GM23248 (cell line): ENCODE data around the gene SUN1. TPM values are rescaled to one million over a fixed set of nuclear protein-coding genes. Genes with fewer than 3 reads are reported as not detected.

Source experiments
- DNase-seq: peaks from one replicate; pipeline ENCODE4 v3.0.0-alpha.2; 2015
- H2AFZ ChIP-seq: fragments of 200-600 bp; sonication (generic); 2 replicates; pipeline ENCODE4 v1.6.1; 2016; ENCODE audit warnings: antibody characterized with exemption
- H3F3A ChIP-seq: fragments of 200-600 bp; sonication (generic); 2 replicates; pipeline ENCODE4 v1.6.1; 2016; ENCODE audit warnings: mild to moderate bottlenecking, antibody characterized with exemption, mixed run types; ENCODE audit not compliant: insufficient read depth
- H3K27ac ChIP-seq: fragments of 200-600 bp; sonication (generic); 2 replicates; pipeline ENCODE4 v1.5.1; 2016; ENCODE audit warnings: mild to moderate bottlenecking
- H3K27me3 ChIP-seq: fragments of 200-600 bp; sonication (generic); replicated peaks from 2 replicates; pipeline ENCODE4 v1.6.1; 2016; ENCODE audit warnings: mild to moderate bottlenecking; ENCODE audit not compliant: insufficient read depth
- H3K36me3 ChIP-seq: fragments of 200-600 bp; sonication (generic); 2 replicates; pipeline ENCODE4 v1.6.1; 2016; ENCODE audit warnings: low read depth, mild to moderate bottlenecking
- H3K4me1 ChIP-seq: fragments of 200-600 bp; sonication (generic); 2 replicates; pipeline ENCODE4 v1.6.1; 2016; ENCODE audit warnings: mild to moderate bottlenecking; ENCODE audit not compliant: insufficient read depth
- H3K4me2 ChIP-seq: fragments of 200-600 bp; sonication (generic); one replicate; pipeline ENCODE4 v1.6.1; 2016; ENCODE audit warnings: mild to moderate bottlenecking; ENCODE audit not compliant: unreplicated experiment
- H3K4me3 ChIP-seq: fragments of 200-600 bp; sonication (generic); 2 replicates; pipeline ENCODE4 v1.5.1; 2016; ENCODE audit warnings: mild to moderate bottlenecking
- H3K79me2 ChIP-seq: fragments of 200-600 bp; sonication (generic); 2 replicates; pipeline ENCODE4 v1.6.1; 2016; ENCODE audit warnings: mild to moderate bottlenecking; ENCODE audit not compliant: insufficient read depth
- H3K9ac ChIP-seq: fragments of 200-600 bp; sonication (generic); 2 replicates; pipeline ENCODE4 v1.6.1; 2016; ENCODE audit warnings: mild to moderate bottlenecking
- H3K9me2 ChIP-seq: fragments of 200-600 bp; sonication (generic); 2 replicates; pipeline ENCODE4 v1.6.1; 2016; ENCODE audit warnings: mixed run types, mild to moderate bottlenecking, moderate library complexity; ENCODE audit not compliant: insufficient read depth
- H3K9me3 ChIP-seq: fragments of 200-600 bp; sonication (generic); one replicate; pipeline ENCODE4 v1.6.1; 2017; ENCODE audit warnings: low read depth
- H4K20me1 ChIP-seq: fragments of 200-600 bp; sonication (generic); 2 replicates; pipeline ENCODE4 v1.6.0; 2016; ENCODE audit not compliant: insufficient read depth
- EZH2 ChIP-seq: fragments of 200-600 bp; sonication (generic); IDR thresholded peaks from 2 replicates; pipeline ENCODE4 v1.6.1; 2018; ENCODE audit warnings: antibody characterized with exemption, mild to moderate bottlenecking; ENCODE audit not compliant: insufficient read depth, poor library complexity, severe bottlenecking
- EZH2phosphoT487 ChIP-seq: fragments of 200-600 bp; sonication (generic); IDR thresholded peaks from 2 replicates; pipeline ENCODE4 v1.6.1; 2018; ENCODE audit warnings: antibody characterized with exemption, moderate library complexity, mild to moderate bottlenecking, low read depth; ENCODE audit not compliant: insufficient read depth
- WGBS, 2 experiments: methylation state at CpG; one replicate each; pipeline ENCODE4 v1.1.6; 2015 to 2017; ENCODE audit warnings: low lambda C conversion rate in 2 of 2, low coverage in 1 of 2; ENCODE audit errors: missing lambda C conversion rate in 2 of 2; 5-methylcytosine and 5-hydroxymethylcytosine counted together
- in situ Hi-C: fragments of 300-500 bp; cut with MboI; formaldehyde crosslinking; loops from 2 replicates; pipeline ENCODE4 v1.15.0; 2020
- polyA plus RNA-seq: library from polyadenylated mRNA; unstranded; fragments of >200 nt; fragmentation: Nextera tagmentation; extraction: Ambion mirVana; gene quantifications from 2 replicates; pipeline ENCODE4 v1.2.1, GENCODE V29; 2016
- total RNA-seq: library from RNA; depleted of rRNA; stranded (reverse); fragments of >200 nt; shearing (Covaris generic); gene quantifications from 2 replicates; pipeline ENCODE4 v1.2.3, GENCODE V29; 2014

Gene SUN1
- total and polyA plus RNA-seq, 2 experiments from 2014 or later, result 74.0 to 104 TPM

DNA sequence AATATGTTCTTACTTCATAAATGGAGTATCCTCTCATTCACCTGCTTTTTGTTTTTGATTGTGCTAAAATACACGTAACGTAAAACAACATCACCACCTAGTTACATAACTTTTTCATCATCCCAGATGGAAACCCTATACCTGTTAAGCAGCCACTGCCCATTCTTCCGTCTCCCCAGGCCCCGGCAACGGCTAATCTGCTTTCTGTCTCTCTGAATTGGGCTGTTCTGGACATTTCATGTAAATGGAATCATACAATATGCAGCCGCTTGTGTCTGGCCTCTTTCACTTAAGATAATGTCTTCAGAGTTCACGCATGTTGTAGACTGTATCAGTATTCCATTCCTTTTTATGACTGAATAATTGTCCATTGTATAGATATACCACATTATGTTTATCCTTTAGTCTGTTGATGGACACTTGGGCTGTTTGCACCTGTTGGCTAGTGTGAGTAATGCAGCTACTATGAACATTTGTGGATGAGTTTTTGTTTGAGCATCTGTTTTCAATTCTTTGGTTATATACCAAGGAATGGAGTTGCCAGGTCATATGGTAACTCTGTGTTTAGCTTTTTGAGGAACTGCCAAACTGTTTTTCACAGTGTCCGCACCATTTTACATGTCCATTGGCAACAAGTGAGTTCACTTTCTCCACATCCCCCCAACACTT lies 14.1 kb upstream of the SUN1 start:
- peak overlapping the region; percentile 86 for H3K4me2 ChIP-seq
- H3K36me3 ChIP-seq, result no peaks in the 10 kb centered on the region
- no peaks in the 10 kb centered on the region for H3K9me2 ChIP-seq
- peaks cover 23% of the 10 kb centered on the region for H3K4me1 ChIP-seq
- H3K79me2 ChIP-seq, result peaks cover 63% of the 10 kb centered on the region
- no peaks in the 10 kb centered on the region for H3K9me3 ChIP-seq
- no peak overlapping the region for H2AFZ ChIP-seq
- WGBS, 2 experiments, result 71 to 76% methylated on average over 7 to 8 of the region's 8 CpGs
- no peak overlapping the region for H3K27ac ChIP-seq
- H4K20me1 ChIP-seq, result no peaks in the 10 kb centered on the region
- peaks cover 24% of the 10 kb centered on the region for H3F3A ChIP-seq
- peak overlapping the region; percentile 90; the same call in 1 of the 2 replicates for H3K9ac ChIP-seq
- in situ Hi-C loops, result no loop called here
- no peaks in the 10 kb centered on the region for H3K27me3 ChIP-seq
- TF ChIP-seq EZH2 (no peak), EZH2phosphoT487 (no peak)
- peak overlapping the region; percentile 87 for H3K4me3 ChIP-seq
- peak; percentile 76 for DNase-seq

DNA sequence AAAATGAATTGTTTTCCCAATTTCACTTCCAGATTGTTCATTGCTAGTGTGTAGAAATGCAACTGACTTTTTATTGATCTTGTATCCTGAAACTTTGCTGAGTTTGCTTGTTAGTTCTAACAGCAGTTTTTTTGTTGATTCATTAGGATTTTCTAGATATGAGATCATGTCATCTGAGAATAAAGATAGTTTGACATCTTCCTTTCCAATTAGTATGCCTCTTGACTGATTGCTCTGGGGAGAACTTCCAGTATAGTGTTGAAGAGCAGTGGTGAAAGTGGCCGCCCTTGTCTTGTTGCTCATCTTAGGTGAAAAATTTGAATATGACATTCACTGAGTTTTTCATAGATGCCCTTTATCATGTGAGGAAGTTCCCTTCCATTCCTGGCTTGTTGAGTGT lies 11.9 kb upstream of the SUN1 start:
- no peak for DNase-seq
- Histone ChIP-seq H3F3A (peaks cover 21% of the 10 kb centered on the region; the same call in 1 of the 2 replicates), H2AFZ (no peak overlapping the region), H3K27ac (no peak overlapping the region), H3K9ac (no peak overlapping the region), H3K79me2 (peaks cover 81% of the 10 kb centered on the region), H3K9me3 (no peaks in the 10 kb centered on the region), H4K20me1 (no peaks in the 10 kb centered on the region), H3K4me3 (no peak overlapping the region), H3K9me2 (no peaks in the 10 kb centered on the region), H3K4me1 (peaks cover 29% of the 10 kb centered on the region), H3K4me2 (no peak overlapping the region), H3K36me3 (no peaks in the 10 kb centered on the region), H3K27me3 (no peaks in the 10 kb centered on the region)
- in situ Hi-C loops, result no loop called here
- TF ChIP-seq EZH2phosphoT487 (no peak), EZH2 (no peak)
- WGBS, 2 experiments, result 97 to 100% methylated on average over 1 of the region's 1 CpG

DNA sequence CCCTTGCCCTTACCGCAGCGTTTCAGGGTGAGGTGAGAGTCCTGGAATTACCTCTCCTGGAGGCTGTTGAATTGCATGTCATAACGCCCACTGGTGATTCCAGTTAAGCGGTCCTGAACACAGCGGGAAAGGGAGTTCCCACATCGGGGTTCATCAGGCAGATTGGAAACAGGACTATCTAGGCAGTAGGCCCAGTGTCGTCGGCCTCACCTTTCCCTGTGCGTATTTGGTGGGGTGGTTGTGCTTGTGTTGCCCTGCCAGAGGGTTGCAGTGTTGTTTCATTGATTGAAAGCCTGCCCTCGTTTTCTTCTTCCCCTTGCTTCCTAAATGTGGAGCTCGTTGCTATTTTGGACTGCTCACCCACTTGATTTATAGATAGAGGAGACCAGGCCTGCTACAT lies 10.6 kb upstream of the SUN1 start:
- 65 to 77% methylated on average over 11 of the region's 11 CpGs for WGBS, 2 experiments
- in situ Hi-C loops, result no loop called here

DNA sequence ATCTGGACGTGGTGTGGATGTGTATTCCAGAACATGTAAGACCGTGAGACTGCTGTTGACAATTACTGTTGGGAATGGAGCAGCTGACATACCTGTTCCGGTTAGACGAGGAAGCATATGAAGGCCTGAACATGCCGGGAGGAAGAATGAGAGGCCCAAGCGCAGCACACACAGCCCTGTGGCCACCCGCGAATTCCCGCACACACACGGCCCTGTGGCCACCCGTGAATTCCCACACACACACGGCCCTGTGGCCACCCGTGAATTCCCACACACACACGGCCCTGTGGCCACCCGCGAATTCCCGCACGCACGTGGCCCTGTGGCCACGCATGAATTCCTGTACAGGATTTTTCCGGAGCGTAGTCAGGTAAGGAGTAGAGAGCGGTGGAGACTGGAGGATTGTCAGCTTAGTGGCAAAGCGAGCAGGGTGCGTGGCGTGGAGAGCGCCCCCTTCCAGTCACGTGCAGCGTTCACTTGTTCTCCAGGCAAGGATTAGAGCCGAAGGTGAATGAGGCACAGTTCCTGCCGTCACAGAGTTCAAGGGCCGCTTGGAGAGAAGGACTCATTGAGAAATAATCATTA lies 9.5 kb upstream of the SUN1 start:
- H3K27ac ChIP-seq, result no peak overlapping the region
- peaks cover 33% of the 10 kb centered on the region for H3F3A ChIP-seq
- no peaks in the 10 kb centered on the region for H4K20me1 ChIP-seq
- no peak for DNase-seq
- 88% methylated on average over 32 of the region's 32 CpGs for WGBS, 2 experiments
- no peak overlapping the region for H3K9ac ChIP-seq
- in situ Hi-C loops, result no loop called here
- H3K36me3 ChIP-seq, result no peaks in the 10 kb centered on the region
- H3K4me2 ChIP-seq, result no peak overlapping the region
- no peaks in the 10 kb centered on the region for H3K9me2 ChIP-seq
- H3K27me3 ChIP-seq, result no peaks in the 10 kb centered on the region
- no peak overlapping the region for H2AFZ ChIP-seq
- peaks cover 92% of the 10 kb centered on the region for H3K79me2 ChIP-seq
- TF ChIP-seq EZH2phosphoT487 (no peak), EZH2 (no peak)
- peaks cover 35% of the 10 kb centered on the region for H3K4me1 ChIP-seq
- no peaks in the 10 kb centered on the region for H3K9me3 ChIP-seq
- no peak overlapping the region for H3K4me3 ChIP-seq

More for the DNA sequence above, 10.6 kb upstream of the SUN1 start:
- TF ChIP-seq EZH2phosphoT487 (no peak), EZH2 (no peak)
- no peak for DNase-seq
- Histone ChIP-seq H3K79me2 (peaks cover 91% of the 10 kb centered on the region), H3K4me1 (peaks cover 40% of the 10 kb centered on the region), H3K9me3 (no peaks in the 10 kb centered on the region), H3F3A (peaks cover 33% of the 10 kb centered on the region), H3K9me2 (no peaks in the 10 kb centered on the region), H3K27me3 (no peaks in the 10 kb centered on the region), H4K20me1 (no peaks in the 10 kb centered on the region), H3K4me3 (no peak overlapping the region), H3K9ac (no peak overlapping the region), H2AFZ (no peak overlapping the region), H3K27ac (no peak overlapping the region), H3K4me2 (no peak overlapping the region), H3K36me3 (no peaks in the 10 kb centered on the region)
